HS-27A (cell line): ENCODE data around the gene ALDH16A1.
"Not testable (repeated sequence)": the region's sequence is repeated elsewhere in the genome, so short reads cannot be mapped to it uniquely, and the experiment has no call there.

Experiments used
- DNase-seq: peaks from one replicate; pipeline ENCODE4 v3.0.0-alpha.2; 2012; ENCODE audit warnings: low read depth, missing footprints

Gene ALDH16A1

GRCh38 chr19:49441210-49441959 is 11.6 kb upstream of the ALDH16A1 start, which contains the start of gene SLC17A7:
TSS of gene SLC17A7 (minus strand) at chr19:49441527. CDS start at chr19:49441379, 148 bp downstream.
- no peak for DNase-seq

- no peak for DNase-seq
Measured at GRCh38 chr19:49441960-49442350, 11.1 kb upstream of the ALDH16A1 start.

GRCh38 chr19:49442354-49442753 is 10.7 kb upstream of the ALDH16A1 start:
- no peak for DNase-seq

GRCh38 chr19:49442771-49443365 is 10.2 kb upstream of the ALDH16A1 start:
- DNase-seq = peak; percentile 89

GRCh38 chr19:49443366-49444099 is 9.5 kb upstream of the ALDH16A1 start:
- DNase-seq = peak; percentile 89

GRCh38 chr19:49444100-49444700 is 8.8 kb upstream of the ALDH16A1 start:
- not testable (repeated sequence) for DNase-seq

GRCh38 chr19:49445997-49446396 is 7.0 kb upstream of the ALDH16A1 start:
- no peak for DNase-seq

GRCh38 chr19:49447485-49448431 is 5.3 kb upstream of the ALDH16A1 start:
- DNase-seq = no peak

GRCh38 chr19:49448432-49448786 is 4.6 kb upstream of the ALDH16A1 start:
- DNase-seq = no peak

GRCh38 chr19:49450405-49450804 is 2.6 kb upstream of the ALDH16A1 start:
- no peak for DNase-seq

- peak; percentile 99 for DNase-seq
Measured at GRCh38 chr19:49451430-49452181, 1.4 kb upstream of the ALDH16A1 start, which contains the start of gene PIH1D1. TSS of gene PIH1D1 (minus strand) at chr19:49451814. CDS start at chr19:49451574, 240 bp downstream.

GRCh38 chr19:49453757-49454240 is 774 bp downstream of the ALDH16A1 start:
- no peak for DNase-seq

GRCh38 chr19:49455773-49456172 is 2.7 kb downstream of the ALDH16A1 start:
- DNase-seq = no peak

- no peak for DNase-seq
Measured at GRCh38 chr19:49456326-49456725, 3.3 kb downstream of the ALDH16A1 start.

- DNase-seq = no peak
Measured at GRCh38 chr19:49458567-49458903, 5.5 kb downstream of the ALDH16A1 start.

- no peak for DNase-seq
Measured at GRCh38 chr19:49459388-49459787, 6.4 kb downstream of the ALDH16A1 start.

- not testable (repeated sequence) for DNase-seq
Measured at GRCh38 chr19:49461130-49461529, 8.1 kb downstream of the ALDH16A1 start.

GRCh38 chr19:49461656-49462055 is 8.6 kb downstream of the ALDH16A1 start:
- no peak for DNase-seq

- no peak for DNase-seq
Measured at GRCh38 chr19:49462492-49462891, 9.5 kb downstream of the ALDH16A1 start.

- DNase-seq = no peak
Measured at GRCh38 chr19:49463960-49464740, 11.1 kb downstream of the ALDH16A1 start.
